GM19193 (cell line): Measurements from ENCODE around the gene NUTF2.

Experiments used
- POLR2A ChIP-seq: IDR thresholded peaks from 4 replicates; pipeline ENCODE4 v1.6.1; 2011; ENCODE audit not compliant: insufficient read depth, insufficient read length; ENCODE audit errors: extremely low read depth

The NUTF2 gene

DNA sequence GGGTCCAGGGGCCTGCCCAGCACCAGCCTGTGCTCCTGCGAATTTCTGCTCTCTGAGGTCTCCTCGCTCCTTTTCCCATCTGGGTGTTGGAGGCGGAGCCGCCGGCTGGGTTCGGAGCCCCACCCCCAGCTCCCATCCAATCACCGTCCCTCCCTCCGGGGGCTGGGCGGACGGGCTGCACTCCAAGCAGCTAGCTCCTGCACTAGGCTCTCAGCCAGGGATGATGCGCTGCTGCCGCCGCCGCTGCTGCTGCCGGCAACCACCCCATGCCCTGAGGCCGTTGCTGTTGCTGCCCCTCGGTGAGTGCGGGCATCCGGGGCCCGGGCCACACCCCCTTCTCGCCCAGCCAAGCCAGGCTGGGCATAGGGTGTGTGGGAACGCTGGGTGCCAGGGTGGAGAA is 38.0 kb downstream of the NUTF2 start, which contains the start of gene NRN1L:
NRN1L (plus strand) TSS at position 202 of the 400 bp plus-strand sequence; CDS start at position 221, 19 bp downstream.
- no peak for TF ChIP-seq POLR2A

DNA sequence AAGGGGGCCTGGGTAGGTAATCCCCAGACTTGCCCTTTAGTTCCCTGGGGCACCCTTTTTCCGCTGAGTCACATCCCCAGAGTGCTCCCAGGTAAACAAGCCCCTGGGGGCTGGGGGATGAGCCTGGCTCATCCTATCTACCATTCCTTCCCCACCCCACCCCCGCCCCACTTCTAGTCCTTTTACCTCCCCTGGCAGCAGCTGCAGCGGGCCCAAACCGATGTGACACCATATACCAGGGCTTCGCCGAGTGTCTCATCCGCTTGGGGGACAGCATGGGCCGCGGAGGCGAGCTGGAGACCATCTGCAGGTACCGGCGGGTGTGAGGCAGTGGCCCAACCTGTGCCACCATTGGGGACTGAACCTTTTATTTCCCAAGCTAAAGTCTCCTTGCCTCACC is 38.8 kb downstream of the NUTF2 start:
- TF ChIP-seq POLR2A, result no peak

DNA sequence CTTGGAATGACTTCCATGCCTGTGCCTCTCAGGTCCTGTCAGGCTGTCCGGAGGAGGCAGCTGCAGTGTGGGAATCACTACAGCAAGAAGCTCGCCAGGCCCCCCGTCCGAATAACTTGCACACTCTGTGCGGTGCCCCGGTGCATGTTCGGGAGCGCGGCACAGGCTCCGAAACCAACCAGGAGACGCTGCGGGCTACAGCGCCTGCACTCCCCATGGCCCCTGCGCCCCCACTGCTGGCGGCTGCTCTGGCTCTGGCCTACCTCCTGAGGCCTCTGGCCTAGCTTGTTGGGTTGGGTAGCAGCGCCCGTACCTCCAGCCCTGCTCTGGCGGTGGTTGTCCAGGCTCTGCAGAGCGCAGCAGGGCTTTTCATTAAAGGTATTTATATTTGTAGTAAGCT is 39.2 kb downstream of the NUTF2 start:
- no peak for TF ChIP-seq POLR2A

DNA sequence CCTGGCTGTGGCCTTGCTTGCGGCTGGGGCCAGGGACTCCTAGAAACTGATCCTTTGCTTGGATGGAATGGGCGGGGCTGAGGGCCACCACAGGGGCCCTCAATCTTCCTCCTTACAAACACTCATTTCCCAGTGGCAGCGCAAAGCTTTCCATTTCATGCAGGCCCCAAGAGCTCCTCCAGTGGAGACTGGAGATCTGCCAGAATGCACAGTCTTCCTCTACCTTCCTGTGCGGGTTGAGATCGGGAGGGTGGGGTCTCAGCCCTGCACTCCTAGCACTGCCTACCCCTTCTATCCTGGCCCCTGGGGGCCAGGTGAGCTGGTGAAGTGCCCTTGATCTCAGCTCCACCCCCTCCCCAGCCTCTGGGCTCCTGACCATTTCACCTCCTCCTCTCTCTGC is 39.7 kb downstream of the NUTF2 start:
- no peak for TF ChIP-seq POLR2A

DNA sequence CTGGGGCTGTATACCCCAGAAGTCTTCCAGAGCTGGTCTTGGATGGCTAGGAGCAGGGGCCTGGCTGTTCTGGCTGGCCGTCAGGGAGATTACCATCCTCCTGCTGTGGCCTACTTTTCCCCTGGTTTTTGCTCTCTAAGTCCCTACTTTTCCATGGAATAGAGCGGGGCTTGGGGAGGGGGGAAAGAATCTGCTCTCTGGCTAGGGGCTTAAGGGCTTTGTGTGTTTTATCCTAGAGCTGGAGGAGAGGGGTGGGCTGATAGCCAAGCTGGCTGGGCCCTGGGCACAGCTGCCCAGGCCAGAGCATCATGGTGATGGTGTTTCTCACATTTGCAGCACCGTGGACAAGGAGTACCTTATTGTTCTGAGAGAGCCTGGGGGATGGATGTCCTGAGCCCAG is 41.6 kb downstream of the NUTF2 start:
- no peak for TF ChIP-seq POLR2A

DNA sequence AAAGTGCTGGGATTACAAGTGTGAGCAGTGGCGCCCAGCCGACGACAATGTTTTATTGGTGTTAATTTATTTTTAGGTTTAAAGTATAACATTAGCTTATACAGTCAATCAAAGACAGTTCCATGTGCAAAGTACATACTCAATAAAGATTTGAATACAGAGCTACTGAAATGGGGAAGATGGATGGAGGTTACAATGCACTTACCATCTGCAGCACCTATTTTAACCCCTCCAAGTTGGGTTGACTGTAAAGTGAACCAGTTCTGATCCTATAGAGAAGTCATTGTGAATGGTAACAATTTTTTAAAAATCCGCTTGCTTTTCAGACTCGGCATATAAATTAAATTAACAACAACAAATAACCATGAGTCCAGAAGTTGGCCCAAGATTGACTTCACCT is 45.6 kb downstream of the NUTF2 start:
- TF ChIP-seq POLR2A, result no peak

DNA sequence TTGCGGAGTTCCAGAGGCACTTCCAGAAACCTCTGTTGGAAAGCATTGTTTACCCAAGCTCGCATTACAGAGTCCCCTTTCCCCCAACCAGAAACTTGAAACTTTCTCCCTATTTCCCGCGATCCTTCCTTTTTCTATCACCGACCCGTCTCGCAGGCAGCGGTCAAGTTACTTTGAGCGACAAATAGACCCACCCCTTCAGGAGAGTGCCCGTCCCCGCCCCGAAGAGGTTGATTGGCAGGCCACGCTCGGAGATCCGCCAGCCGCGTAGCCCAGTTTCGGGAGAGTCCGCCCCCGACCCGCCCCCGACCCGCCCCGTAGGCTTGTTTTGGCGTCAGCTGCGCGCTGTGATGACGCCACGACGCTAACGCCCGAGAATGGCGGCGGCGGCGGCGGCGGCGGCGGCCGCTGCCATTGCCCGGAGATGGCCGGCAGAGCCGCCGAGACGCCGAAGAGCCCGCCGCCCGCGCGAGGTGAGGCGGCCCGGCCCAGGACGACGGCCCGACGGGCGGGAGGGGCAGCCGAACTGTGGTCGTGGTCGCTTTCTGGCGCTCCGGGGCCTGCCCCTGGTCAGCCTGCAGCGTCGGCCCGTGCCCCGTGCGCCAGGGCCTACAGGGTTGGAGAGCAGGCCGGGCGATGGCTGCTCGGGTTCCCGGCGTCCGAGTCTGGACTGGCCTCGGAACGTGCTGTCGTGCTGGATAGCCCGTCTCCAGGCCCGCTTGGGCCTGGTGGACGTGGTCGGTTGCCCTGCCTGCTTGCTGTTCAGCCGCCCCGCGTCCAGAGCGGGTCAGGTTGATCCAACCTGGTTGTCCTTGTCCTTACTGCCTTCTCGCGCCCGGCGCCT is 46.4 kb downstream of the NUTF2 start, which contains the start of gene PSKH1:
PSKH1 (plus strand) TSS at position 356 of the 844 bp plus-strand sequence. CDS start 15,496 bp downstream, outside the sequence.
- peak; percentile 71 for TF ChIP-seq POLR2A

DNA sequence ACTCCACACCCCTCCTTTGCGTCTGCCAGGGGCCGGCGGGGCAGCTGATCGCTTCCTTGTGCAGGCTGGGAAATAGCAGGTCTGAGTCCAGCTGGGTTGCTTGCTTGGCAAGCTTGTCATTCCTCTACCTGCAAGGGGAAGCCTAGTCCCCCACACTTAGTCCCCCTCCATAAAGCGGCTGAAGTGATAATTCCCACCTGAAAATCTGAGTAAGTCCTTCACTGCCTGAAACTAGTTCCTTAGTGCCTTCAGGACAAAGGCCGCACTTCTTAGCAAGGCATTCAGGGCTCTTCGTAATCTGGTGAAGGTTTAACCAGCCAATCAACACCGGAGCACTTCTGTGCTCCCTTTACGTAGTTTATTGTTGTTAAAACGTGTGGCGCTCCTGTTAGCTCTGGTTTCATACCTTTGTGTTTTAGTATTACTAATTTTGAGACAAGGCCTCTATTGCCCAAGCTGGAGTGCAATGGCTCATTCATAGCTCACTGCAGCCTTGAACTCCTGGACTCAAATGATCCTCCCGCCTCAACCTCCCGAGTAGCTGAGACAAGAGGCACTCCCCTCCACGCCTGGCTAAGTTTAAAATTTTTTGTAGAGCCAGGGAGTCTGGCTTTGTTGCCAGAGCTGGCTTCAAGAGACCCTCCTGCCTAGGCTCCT is 47.1 kb downstream of the NUTF2 start:
- TF ChIP-seq POLR2A, result no peak

DNA sequence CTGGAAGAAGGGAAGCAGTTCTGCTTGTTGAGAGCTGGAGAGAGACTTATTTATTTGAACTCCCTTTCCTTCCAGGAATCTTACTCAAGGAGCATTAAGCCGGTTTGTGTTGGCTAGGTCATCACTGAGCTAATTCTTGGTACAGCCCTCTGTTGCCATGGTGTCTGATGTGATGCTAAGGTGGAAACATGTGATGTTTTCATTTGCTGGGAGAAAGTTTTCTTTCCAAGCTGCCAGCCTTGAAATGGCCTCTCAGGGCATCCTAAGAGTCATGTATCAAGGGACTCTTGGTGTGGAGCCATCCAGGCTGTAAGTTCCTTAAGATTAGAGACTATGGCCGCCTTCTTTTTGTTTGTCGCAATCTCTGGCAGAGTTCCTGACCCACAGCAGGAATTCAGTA is 50.5 kb downstream of the NUTF2 start:
- no peak for TF ChIP-seq POLR2A

DNA sequence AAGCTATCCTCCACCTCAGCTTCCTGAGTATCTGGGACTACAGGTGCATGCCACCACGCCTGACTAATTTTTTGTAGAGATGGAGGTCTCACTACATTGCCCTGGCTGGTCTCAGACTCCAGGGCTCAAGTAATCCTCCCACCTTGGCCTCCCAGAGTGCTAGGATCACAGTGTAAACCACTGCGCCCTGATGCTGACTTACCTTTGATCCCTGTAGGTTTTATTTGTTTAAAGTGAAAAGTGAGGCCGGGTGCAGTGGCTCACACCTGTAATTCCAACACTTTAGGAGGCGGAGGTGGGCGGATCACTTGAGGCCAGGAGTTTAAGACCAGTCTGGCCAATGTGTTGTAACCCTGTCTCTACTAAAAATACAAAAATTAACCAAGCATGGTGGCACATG is 55.0 kb downstream of the NUTF2 start:
- TF ChIP-seq POLR2A, result no peak

DNA sequence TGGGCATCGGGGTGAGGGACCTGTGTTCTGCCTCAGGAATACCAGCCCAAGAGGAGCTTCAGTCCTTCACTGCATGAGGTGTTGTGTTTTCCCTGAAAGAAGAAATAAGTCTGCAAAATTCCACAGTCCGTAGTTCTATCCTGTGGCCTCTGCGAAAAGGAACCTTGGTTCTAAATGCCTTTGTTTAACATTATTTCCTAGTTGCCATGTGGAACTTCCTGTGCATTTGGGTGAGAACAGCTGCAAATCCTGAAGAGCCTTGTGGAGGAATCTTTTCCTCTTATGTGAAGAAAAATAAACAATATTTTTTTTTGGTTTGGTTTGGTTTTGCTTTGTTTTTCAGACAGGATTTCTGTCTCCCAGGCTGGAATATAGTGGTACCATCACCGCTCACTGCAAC is 56.1 kb downstream of the NUTF2 start:
- no peak for TF ChIP-seq POLR2A

DNA sequence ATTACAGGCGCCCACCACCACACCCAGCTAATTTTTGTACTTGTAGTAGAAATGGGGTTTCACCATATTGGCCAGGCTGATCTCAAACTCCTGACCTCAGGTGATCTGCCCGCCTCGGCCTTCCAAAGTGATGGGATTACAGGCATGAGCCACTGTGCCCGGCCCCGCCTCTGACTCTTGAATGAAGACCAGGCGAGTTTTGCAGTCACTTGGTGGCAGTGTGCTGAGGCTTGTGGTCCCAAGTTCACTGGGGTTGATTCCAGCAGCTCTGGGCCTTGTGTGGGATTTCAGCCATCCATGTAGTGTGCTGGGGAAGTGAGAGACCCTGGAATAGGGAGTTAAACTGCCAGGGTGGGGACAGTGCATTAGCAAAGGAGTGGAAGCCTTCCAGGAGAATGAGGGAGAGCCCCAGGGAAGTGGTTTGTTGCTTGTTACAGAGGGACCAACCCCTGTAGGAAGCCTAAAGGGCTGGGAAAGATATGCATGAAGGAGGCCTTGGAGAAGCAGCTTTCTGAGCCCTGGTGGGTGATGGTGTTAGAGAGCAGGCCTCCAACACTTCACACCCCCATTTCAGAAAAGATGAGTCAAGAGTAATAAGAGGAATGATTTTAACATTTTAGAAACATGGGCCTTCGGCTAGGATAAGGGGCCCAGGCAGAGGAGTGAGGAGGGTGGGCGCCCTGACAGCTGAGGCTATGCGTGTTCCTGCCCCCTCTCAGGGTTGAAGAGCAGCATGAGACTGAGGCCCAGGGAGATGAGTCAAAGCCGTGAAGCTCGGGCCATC is 60.9 kb downstream of the NUTF2 start:
- TF ChIP-seq POLR2A, result no peak

DNA sequence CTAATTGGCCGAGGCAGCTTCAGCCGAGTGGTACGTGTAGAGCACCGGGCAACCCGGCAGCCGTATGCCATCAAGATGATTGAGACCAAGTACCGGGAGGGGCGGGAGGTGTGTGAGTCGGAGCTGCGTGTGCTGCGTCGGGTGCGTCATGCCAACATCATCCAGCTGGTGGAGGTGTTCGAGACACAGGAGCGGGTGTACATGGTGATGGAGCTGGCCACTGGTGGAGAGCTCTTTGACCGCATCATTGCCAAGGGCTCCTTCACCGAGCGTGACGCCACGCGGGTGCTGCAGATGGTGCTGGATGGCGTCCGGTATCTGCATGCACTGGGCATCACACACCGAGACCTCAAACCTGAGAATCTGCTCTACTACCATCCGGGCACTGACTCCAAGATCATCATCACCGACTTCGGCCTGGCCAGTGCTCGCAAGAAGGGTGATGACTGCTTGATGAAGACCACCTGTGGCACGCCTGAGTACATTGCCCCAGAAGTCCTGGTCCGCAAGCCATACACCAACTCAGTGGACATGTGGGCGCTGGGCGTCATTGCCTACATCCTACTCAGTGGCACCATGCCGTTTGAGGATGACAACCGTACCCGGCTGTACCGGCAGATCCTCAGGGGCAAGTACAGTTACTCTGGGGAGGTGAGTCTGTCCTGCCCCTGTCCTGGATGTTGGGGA is 62.5 kb downstream of the NUTF2 start:
- TF ChIP-seq POLR2A, result no peak

DNA sequence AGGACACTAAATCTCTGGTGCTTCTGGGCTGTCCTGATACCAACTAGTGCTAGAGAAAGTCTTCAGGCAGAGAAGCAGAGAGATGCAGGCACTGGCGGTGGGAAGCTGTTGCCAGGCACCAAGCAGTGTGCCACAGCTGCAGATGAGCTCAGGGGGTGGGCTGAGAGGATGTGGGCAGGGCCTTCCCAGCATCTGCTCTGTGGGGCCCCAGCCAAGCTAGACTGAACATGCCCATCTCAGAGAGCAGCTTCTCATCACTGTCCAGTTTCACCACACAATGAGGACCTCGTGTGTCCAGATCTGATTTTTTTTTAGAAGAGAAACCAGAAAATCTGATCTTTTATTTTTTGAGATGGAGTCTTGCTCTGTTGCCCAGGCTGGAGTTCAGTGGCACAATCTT is 63.4 kb downstream of the NUTF2 start:
- TF ChIP-seq POLR2A, result no peak
